HG02588 (cell line): ENCODE data around the gene PKP1.

ENCODE experiments used
- ATAC-seq: cut with Tn5 transposase; IDR thresholded peaks from one replicate; pipeline ENCODE4 v1.9.1; 2021; ENCODE audit warnings: mild to moderate bottlenecking, moderate library complexity; ENCODE audit not compliant: unreplicated experiment

Gene PKP1

GRCh38 chr1:201280884-201281283 lies 2.4 kb upstream of the PKP1 start:
- ATAC-seq, result no peak

DNA sequence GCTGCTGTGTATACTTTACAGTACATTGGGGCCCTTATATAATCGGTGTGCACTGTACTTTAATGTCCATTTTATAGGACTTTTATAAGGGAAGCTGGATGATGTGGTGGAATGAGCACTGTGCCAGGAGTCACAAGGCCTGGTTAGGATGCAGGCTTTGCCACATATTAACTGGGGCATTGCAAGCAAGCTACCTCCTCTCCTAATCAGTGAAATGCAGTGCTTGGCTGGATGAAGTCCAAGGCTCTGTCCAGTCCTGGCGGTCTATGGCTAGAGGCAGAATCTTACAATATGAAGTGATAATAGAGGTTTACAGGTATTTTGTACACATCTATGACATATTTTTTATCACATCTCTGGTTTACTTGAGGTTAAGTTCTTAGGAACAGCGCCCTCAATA lies 1.7 kb upstream of the PKP1 start:
- no peak for ATAC-seq

DNA sequence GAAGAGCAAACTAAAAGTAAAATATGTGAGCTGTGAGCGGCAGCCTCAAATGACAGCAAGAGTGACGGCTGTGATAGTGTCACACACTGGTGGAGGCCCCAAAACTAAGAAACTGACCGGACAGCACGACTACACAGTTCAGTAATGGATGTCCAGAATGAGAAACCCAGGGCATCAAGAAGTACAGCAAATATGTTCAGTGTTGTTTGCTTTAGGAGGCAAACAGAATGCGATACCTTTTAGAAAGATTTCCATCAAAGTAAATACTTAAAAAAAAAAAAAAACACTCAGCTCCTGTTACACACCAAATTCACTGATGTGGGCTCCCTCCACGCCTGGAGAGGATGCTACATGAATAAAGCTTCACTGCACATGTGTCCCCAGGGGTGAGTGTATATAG lies 1.1 kb upstream of the PKP1 start:
- ATAC-seq, result no peak

DNA sequence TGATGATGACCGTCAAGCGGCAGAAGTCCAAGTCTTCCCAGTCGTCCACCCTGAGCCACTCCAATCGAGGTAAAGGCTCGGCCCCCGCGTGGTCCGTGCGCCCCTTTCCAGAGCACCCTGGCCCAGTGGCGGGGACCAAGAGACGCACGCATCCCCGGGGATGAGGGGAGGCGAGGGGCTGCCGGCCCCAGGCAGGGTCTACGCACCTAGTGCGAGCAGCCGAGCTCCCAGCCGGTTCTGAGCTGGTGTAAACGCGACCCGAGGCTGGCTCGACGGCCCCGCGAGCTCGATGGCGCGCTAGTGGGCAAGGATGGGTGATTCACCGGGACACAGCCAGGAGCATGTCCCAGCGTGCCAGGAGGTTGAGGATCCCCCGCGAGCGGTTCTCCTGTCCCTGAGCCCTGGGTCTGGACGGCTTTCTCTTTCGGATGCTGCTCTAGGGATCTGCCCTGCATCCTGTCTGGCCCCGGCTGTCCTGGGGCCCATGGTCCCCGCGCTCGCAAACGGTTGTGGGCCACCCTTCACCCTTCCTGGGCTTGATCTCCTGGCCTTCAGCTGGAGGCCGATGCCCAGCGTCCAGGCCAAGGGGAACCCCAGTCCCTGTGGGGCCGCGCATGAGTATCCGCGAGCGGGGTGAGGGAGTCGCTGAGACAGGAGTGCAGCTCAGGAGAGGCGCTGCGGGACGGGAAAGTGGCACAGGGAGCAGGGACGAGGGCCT lies 689 bp downstream of the PKP1 start:
- no peak for ATAC-seq

DNA sequence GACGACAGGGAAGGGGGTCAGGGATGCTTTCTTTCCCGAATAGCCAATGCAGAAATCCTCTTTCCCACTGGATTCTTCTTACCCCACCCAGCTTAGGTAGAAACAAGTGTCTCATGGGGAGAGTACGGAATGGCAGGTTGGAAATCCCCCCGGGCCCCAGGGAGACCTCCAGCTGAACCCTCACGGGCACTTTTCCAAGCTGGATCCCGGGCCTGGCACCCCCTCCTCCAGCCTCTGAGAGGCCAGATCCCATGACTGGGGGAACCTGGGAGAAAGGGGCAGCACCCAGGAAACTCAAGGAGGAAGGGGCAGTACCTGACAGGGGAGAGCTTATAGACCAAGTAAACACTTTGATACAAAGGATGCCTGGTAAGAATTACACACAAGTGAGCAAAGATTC lies 1.3 kb downstream of the PKP1 start:
- ATAC-seq, result no peak

DNA sequence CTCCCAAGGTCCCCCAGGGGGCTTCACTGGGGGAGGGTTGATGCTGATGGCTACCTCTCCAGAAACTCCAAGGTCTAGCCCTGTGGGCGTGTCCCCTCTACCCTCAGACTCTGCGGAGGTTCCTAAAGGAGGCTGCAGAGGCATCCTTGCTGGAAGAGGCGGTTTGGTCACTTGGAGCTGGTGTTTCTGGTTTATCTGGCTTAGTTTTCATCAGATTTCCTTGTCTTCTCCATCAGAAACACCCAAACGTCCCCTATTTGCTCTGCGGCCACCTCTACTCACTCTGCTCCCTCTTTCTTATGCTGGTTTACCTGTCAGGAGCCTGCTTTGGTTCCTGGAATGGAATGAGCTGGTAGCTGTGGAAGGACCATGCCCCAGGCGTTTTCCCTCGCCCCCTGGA lies 2.5 kb downstream of the PKP1 start:
- no peak for ATAC-seq

- ATAC-seq, result no peak
Measured at GRCh38 chr1:201286445-201286844, 3.1 kb downstream of the PKP1 start.

DNA sequence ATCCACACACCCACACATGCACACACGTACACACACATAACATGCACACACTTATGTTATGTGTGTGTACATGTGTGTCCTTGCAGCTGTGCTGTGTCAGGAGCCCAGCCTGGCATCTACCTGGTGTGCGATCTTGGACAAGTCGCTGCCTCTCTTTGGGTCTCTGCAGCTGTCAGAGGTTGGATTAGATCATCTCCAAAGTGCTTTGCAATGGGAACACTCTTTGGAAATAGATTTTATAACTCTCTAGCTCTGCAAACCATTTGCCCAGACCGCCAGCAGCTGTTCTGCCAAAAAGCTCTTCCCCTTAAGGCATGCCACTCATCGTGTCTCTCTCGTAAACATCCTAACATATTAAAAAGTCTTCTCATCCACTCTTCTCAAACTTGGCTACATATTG lies 4.7 kb downstream of the PKP1 start:
- no peak for ATAC-seq

GRCh38 chr1:201288765-201289164 lies 5.5 kb downstream of the PKP1 start:
- ATAC-seq, result no peak

DNA sequence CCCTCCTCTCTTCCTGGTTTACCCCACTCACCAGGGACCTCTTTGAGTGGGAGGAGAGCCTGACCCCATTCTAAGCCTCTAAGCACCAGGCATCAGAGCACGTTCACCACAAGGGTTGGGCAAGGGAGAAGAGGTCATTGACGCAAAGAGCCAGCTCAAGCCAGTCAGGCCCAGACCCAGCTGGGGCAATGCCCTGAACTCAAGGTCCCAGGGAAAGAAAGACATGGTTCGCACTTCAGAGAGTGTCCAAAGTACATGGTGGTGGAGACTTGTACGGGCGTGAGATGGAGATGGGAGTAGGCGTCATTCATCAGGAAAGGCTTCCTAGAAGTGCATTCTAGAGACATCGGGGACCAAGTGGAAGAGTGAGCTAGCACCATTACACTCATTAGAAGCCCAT lies 7.2 kb downstream of the PKP1 start:
- no peak for ATAC-seq

DNA sequence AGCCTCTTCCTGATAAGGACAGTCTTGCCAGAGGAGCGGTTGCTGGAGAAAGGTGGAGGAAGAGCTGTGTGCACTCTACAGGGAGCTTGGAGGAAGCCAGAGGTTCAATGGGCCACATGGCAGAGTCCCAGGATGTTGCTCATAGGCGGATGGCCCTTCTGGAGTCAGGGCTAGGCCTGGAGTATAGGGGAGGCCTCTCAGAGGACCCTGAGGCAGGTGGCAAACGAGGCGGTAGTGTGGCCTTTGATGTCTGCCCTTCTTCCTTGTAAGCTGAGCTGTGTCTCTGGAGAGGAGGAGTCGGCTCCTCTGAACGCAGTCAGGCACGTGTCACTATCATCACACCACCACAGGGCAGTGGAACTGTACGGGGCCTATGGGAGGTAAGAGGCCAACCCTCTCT lies 8.6 kb downstream of the PKP1 start:
- no peak for ATAC-seq

DNA sequence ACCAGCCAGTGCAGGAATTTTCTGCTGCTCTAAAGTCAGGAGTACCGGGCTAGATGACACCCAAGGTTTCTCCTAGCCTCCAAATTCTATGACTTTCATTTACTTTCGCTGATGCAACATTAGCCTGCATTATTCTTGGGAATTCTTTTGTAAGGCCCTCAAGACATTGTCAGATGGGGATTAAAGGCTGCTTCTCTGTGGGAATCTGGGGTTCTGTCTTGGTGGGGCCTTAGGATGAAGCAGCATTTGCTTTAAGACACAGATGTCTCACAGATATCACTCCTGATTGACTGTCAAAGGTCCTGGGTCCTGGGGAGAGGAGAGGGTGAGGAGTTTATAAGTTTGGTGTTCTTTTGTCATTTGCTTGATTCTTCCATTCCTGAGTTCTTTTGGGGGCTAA lies 11.6 kb downstream of the PKP1 start:
- ATAC-seq, result no peak

DNA sequence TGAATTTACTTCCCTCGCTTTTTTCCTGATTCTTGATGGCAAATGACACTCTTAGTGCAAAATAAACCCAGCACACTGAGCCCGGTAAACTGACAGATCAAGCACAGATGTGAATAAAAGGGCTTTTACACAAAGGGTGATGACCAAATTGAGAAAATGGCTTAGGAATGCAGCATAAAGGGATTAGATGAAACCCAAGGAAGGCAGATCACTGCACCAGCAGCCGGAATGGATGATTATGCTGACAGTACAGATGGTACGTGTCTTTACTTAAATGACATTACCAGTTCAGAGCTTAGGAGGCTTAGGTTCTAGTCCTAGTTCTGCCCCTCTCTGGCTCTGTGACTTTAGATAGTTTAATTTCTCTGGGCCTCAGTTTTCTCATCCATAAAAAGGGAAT lies 12.0 kb downstream of the PKP1 start:
- no peak for ATAC-seq

DNA sequence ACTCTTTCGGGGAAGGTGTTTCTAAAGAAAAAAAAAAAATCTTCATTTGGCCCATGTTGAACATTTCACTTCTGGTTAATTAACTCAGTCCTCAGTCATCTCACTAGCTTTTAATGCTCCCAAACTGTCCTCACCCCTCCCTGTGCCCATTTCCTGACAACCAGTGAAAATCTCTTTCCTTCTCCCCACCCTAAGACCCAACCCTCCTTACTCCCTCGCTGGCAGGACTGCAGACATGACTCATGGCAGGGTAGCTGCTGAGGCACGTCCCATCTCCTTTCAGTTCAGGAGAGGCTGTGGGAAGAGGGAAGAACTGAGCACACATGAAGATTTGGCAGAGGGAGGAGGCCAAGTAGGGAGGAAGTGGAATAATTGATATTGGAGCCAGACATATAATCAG lies 12.6 kb downstream of the PKP1 start:
- no peak for ATAC-seq

GRCh38 chr1:201296352-201296751 lies 13.0 kb downstream of the PKP1 start:
- no peak for ATAC-seq

DNA sequence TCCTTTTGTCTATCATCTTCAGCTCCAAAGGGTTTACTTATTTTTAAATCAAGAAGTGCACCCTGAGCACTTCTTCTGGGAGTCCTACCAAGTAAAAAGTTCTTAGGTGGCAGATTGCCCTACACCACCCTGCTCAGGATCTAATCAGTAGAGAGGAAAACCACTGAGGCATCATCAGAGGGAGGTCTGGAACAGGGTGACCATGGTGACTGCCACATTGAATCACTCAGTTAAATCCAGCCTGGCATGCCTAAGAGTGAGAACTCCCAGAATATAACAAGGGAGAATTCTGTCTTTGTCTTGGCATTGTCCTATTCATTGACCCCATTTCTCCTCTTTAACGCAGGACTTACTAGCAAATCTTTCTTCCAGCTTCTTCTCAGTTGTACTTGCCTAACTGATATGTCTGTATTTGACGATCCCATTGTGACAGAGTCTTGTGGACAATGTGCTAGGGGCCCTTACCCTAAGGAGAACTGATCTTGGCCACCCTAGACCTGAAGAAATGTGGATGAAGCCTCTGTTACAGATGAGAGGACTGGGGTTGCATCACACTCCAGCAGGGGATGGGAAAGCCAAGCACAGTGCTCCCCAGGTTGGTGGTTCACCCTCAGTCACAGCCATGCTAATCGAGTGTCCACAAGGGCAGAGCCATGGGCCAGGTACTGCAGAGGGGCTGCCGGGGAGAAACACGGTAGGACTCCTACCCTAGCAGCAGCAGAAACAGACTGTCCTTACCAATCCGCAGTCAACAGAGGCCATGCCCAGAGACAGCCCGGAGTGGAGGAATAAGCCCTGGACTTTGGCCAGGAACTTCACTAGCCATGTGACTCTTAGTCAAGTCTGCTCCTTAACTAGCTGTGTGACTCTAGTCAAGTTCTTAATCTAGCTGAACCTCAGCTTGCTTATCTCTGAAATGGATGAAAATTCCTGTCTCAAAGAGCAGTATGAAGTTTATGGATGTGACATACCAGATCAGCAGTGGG lies 15.4 kb downstream of the PKP1 start:
- no peak for ATAC-seq

DNA sequence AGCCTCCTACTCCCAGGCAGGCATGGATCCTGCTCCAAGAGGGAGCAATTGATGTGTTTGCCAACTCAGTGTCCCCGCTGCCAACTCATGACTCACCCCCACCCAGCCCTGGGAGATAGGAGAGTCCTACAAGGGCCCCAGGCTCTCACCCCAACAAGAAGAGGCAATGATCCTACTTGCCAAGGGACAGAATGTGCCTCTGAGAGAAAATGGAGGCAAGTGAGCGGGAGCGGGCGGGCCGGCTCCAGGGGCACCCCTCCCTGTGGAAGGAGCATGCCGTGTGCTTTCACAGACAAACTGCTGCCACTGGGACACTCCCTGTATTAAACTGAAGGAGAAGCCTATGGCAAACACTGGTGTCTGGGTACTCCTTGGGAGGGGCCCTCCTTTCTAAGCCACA lies 16.7 kb downstream of the PKP1 start:
- no peak for ATAC-seq

GRCh38 chr1:201300641-201301040 lies 17.3 kb downstream of the PKP1 start:
- ATAC-seq, result no peak

DNA sequence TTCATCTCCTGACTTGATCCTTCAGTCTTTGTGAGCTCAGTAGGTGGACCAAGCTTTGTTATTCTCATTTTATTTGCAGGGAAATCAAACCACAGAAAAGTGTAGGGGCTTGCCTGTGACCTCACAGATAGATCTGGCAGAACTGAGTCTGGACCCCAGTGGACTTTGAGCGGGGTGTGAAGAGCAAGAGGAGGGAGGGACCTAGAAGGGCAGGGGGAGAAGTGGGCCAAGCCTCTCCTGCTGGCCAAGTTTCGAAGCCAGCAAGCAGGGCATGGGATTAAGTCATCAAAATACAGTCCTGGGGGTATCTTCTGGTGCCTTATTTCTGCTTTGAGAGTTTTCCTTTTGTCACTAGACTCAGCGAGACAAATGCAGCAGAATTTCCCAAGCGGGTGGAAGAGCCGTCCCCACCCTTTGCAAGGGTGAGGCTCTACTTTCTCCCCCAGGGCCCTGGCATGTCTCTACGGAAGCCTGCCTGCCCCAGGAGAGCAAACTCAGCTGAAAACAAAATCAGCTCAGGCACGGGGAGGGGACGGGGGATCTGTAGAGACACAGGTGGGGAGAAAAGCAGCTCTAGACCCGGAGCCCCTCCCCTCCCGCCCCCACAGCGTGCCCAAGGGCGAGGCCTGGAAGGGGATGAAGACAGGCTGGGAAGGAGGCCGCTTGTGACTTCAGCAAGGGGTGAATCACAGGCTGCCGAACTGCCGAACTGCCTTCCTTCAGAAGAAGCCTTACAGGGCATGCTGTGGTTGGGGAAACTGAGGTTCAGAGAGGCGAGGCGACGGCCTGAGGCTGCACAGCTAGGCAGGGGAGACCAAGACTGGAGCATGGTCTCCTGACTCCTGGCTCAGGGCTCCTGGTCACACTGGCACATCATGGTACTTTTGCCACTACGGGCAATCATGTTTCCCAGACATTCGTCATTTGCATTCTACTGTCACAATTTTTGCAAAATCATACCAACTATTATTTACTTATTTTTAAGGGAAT lies 19.2 kb downstream of the PKP1 start:
- ATAC-seq, result no peak

- ATAC-seq, result no peak
Measured at GRCh38 chr1:201304126-201304525, 20.8 kb downstream of the PKP1 start.

DNA sequence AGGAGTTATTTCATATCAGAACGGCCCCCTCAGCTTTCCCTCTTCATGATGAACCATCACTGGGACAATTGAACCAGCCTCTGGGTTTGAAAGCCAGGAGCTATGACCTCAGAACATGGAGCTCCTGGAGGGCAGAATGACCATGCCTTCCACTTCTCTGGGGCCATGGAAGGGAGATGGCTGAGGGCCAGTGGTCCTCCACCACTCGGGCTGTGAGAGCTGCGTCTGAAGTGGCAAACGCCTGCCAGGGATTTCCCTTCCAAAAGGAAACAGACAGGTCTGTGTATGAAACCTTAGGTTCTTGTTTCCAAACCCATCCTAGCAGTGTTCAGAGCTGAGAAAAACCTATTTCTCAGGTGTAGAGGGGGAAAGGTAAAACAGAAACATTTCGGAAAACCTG lies 22.5 kb downstream of the PKP1 start:
- ATAC-seq, result no peak
